Activated T-helper 17 cell treated with anti-CD3 and anti-CD28 coated beads, Interleukin-2, amount 50 U/mL, for 72 hours (primary cell): ENCODE measurements around the gene BARX1. TPM values are rescaled to one million over a fixed set of nuclear protein-coding genes. Genes with fewer than 3 reads are reported as not detected.

Experiments used
- ATAC-seq: fragments of 150-1000 bp; cut with Tn5 transposase; replicated peaks from 2 replicates; pipeline ENCODE4 v1.10.0; 2021; ENCODE audit warnings: mild to moderate bottlenecking, moderate library complexity
- H3K27ac Mint-ChIP-seq: one replicate; pipeline ENCODE4 v1.8.0; 2022; ENCODE audit warnings: mixed read lengths
- H3K27me3 Mint-ChIP-seq: one replicate; pipeline ENCODE4 v1.8.0; 2022; ENCODE audit warnings: mixed read lengths
- H3K36me3 Mint-ChIP-seq: one replicate; pipeline ENCODE4 v1.8.0; 2022; ENCODE audit warnings: low read depth, mild to moderate bottlenecking, mixed read lengths
- H3K4me1 Mint-ChIP-seq: one replicate; pipeline ENCODE4 v1.8.0; 2022; ENCODE audit warnings: mixed read lengths
- H3K4me3 Mint-ChIP-seq: one replicate; pipeline ENCODE4 v1.8.0; 2022; ENCODE audit warnings: mild to moderate bottlenecking, mixed read lengths
- H3K9me3 Mint-ChIP-seq: one replicate; pipeline ENCODE4 v1.8.0; 2022; ENCODE audit warnings: mixed read lengths
- total RNA-seq, 2 donors: library from RNA; stranded (reverse); gene quantifications; one replicate each; pipeline ENCODE4 v1.2.3, GENCODE V29; 2022

The BARX1 gene
- total RNA-seq, 2 donors from 2014 or later: 1.3 TPM; not detected in 1

- Mint-ChIP-seq H3K36me3 (no peaks in the 10 kb centered on the region), H3K27ac (no peak overlapping the region), H3K4me1 (no peaks in the 10 kb centered on the region), H3K9me3 (no peaks in the 10 kb centered on the region), H3K4me3 (no peak overlapping the region), H3K27me3 (peaks cover 15% of the 10 kb centered on the region)
- ATAC-seq: no peak
Observed at GRCh38 chr9:93906195-93906880, 48.8 kb downstream of the BARX1 start.

GRCh38 chr9:93905473-93906133 lies 49.6 kb downstream of the BARX1 start:
- Mint-ChIP-seq H3K27me3 (peaks cover 15% of the 10 kb centered on the region), H3K27ac (no peak overlapping the region), H3K4me3 (no peak overlapping the region), H3K9me3 (no peaks in the 10 kb centered on the region), H3K36me3 (no peaks in the 10 kb centered on the region), H3K4me1 (no peaks in the 10 kb centered on the region)
- no peak for ATAC-seq

GRCh38 chr9:93904649-93905472 lies 50.3 kb downstream of the BARX1 start:
- H3K27me3 Mint-ChIP-seq: peaks cover 13% of the 10 kb centered on the region
- H3K27ac Mint-ChIP-seq: no peak overlapping the region
- no peaks in the 10 kb centered on the region for H3K9me3 Mint-ChIP-seq
- H3K4me1 Mint-ChIP-seq: no peaks in the 10 kb centered on the region
- H3K36me3 Mint-ChIP-seq: no peaks in the 10 kb centered on the region
- H3K4me3 Mint-ChIP-seq: no peak overlapping the region
- no peak for ATAC-seq

GRCh38 chr9:93903886-93904648 lies 51.1 kb downstream of the BARX1 start:
- ATAC-seq: no peak
- no peaks in the 10 kb centered on the region for H3K9me3 Mint-ChIP-seq
- no peaks in the 10 kb centered on the region for H3K36me3 Mint-ChIP-seq
- no peaks in the 10 kb centered on the region for H3K4me1 Mint-ChIP-seq
- H3K27me3 Mint-ChIP-seq: peaks cover 7% of the 10 kb centered on the region
- no peak overlapping the region for H3K4me3 Mint-ChIP-seq
- H3K27ac Mint-ChIP-seq: no peak overlapping the region

- Mint-ChIP-seq H3K4me3 (no peak overlapping the region), H3K36me3 (no peaks in the 10 kb centered on the region), H3K9me3 (no peaks in the 10 kb centered on the region), H3K27me3 (peaks cover 7% of the 10 kb centered on the region), H3K27ac (no peak overlapping the region), H3K4me1 (peaks cover 5% of the 10 kb centered on the region)
- ATAC-seq: no peak
Observed at GRCh38 chr9:93902780-93903655, 52.1 kb downstream of the BARX1 start.

GRCh38 chr9:93902051-93902779 lies 52.9 kb downstream of the BARX1 start:
- Mint-ChIP-seq H3K27me3 (peaks cover 5% of the 10 kb centered on the region), H3K4me3 (no peak overlapping the region), H3K36me3 (no peaks in the 10 kb centered on the region), H3K27ac (no peak overlapping the region), H3K9me3 (no peaks in the 10 kb centered on the region), H3K4me1 (peaks cover 12% of the 10 kb centered on the region)
- no peak for ATAC-seq

Other genes starting within 250 kb of the BARX1 start
- gene PTPDC1, start 129.1 kb upstream of the BARX1 start, total RNA-seq: 1 to 10 TPM; 5.8 to 6.2 TPM